HG03025 (cell line): ENCODE results near the gene TMOD4.

ENCODE experiments used
- ATAC-seq: cut with Tn5 transposase; IDR thresholded peaks from one replicate; pipeline ENCODE4 v1.9.1; 2021; ENCODE audit warnings: mild to moderate bottlenecking, moderate library complexity; ENCODE audit not compliant: unreplicated experiment, low FRiP score

Gene TMOD4

DNA sequence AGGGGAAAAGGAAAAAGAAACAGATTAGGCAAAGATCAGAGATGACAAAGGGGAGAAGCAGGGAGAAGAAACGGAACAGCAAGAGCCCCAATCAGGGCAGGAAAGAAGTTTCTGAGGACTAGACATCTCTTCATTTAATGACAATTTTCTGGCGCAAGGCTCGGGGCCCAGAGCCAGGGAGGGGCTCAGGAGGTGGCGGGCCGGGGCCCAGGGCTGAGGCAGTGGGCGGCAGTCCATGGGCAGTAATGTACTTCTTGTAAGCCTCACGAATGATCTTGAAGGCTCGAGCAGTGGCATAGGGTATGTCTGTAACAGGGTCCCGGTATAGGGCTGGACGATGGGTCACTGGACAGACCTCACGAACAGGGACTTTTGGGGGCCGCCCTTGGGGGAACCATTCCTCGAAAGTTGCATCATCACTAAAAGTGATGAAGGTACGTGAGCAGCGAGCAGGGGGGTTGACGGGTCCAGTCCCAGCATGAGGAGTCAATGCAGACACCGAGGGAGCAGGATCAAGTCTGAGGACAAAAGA, 799 bp upstream of the TMOD4 start:
- ATAC-seq, result no peak

GRCh38 chr1:151175041-151175741, 590 bp downstream of the TMOD4 start:
- ATAC-seq, result no peak

DNA sequence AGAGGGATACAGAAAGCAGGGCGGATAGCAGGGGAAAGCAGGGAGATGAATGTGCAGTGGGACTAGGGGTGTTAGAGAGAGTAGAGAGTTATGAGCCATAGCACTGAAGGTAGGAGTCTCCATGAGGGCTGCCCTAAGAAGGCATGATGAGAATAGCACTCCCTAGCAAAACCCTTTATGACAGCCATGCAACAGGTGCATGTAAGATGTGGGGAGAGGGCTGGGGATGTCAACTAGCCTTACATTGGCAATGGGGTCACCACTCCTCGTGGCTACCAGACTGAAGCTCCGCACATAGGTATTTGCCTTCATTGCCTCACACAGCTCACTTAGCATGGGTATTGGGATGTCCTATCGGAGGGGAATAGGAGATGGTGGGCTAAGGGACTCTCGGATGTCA, 4.6 kb downstream of the TMOD4 start:
- no peak for ATAC-seq

DNA sequence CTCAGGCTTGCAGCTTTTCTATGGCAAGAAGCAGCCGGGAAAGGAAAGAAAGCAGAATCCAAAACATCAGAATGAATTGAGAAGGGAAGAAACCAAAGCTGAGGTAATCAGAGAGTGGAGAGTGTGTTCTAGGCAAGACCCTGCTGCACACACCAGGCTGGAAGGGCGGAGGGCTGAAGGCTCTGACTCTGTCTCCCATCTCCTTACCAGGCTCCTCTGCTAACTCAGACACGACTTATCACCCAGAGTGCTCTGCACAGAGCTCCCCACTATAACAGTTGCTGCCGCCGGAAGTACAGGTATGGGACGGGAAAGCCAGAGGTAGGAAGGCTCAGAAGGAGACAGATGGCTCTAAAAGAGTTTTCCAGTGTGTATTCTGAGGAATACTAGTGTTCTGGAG, 8.7 kb downstream of the TMOD4 start:
- ATAC-seq, result no peak

DNA sequence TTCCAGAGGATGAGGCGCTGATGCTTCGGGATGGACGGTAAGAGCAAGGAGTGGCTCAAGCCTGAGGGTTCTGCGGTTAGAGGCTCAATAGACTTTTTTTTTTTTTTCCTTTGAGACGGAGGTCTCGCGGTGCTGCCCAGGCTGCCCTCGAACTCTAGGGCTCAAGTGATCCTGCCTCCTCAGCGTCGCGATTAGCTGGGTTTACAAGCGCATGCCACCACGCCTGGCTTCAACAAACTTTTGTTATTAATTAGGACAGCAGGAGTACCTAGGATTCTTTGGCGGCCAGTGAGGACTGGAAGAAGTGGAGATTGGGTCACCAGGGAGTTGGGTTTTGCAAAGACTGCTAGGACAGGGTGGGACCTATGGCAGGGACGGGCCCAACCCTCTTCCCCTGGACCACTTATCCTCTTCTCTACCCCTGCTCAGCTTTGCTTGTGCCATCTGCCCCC, 9.2 kb downstream of the TMOD4 start:
- no peak for ATAC-seq

GRCh38 chr1:151165738-151166504, 9.9 kb downstream of the TMOD4 start, which contains the start of the genes LYSMD1 and SCNM1:
LYSMD1 (minus strand) TSS chr1:151165902; CDS start chr1:151165258, 644 bp downstream.
SCNM1 (plus strand) TSS chr1:151166144; CDS start chr1:151166153, 9 bp downstream.
- ATAC-seq, result peak; percentile 86

- ATAC-seq, result no peak
Measured at GRCh38 chr1:151165281-151165737, 10.5 kb downstream of the TMOD4 start.

DNA sequence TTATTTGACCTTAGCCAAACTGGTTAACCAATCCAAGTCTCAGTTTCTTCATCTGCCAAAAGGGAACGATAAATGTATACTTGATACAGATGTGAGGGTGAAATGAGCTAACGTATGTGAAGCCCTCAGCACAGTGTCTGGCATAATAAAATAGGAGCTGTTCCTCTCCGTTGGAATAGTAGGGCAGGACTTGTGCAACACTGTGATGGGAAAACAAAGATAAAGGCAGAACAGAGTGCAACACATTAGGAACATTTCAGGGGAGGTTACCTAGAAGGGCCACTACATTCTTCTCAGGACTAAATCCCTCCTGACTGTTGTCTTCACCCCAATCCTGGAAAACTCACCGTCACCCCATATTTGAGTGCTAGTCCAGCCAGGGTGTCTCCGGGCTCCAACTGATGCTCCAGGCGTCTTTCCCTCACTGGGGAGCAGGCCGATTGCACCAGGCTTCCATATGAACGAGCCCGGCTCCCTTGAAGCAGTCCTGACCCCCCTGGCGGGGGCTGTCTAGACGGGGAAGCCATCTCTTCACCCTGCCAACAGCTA, 11.0 kb downstream of the TMOD4 start:
- ATAC-seq, result no peak

- no peak for ATAC-seq
Measured at GRCh38 chr1:151159373-151159772, 16.4 kb downstream of the TMOD4 start.

DNA sequence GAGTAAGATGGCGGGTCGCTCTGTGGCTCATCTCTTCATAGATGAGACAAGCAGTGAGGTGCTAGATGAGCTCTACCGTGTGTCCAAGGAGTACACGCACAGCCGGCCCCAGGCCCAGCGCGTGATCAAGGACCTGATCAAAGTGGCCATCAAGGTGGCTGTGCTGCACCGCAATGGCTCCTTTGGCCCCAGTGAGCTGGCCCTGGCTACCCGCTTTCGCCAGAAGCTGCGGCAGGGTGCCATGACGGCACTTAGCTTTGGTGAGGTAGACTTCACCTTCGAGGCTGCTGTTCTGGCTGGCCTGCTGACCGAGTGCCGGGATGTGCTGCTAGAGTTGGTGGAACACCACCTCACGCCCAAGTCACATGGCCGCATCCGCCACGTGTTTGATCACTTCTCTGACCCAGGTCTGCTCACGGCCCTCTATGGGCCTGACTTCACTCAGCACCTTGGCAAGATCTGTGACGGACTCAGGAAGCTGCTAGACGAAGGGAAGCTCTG, 17.0 kb downstream of the TMOD4 start:
- ATAC-seq, result no peak

GRCh38 chr1:151158326-151158725, 17.5 kb downstream of the TMOD4 start:
- ATAC-seq, result no peak

DNA sequence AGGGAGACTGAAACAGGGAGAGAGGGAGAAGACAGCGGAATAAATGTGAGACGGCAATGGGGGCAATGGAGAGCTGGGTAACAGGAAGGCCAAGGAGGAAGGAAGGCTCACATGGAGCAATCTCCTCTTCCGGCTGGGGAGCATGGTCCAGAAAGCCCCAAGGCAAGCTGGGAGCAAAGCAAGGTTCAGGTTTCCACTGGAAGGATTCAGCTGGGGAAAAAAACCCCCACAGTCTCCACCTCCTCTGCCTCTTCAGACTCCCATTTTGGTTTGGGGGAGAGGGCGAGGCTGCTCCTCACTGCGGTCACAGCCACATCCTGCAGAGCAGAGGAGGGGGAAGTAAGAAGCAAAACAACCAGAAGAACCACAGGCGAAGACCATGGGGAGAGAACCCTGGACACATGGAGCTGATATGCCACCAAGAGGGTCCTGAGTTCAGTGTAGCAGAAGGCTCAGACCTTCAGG, 18.7 kb downstream of the TMOD4 start:
- no peak for ATAC-seq

DNA sequence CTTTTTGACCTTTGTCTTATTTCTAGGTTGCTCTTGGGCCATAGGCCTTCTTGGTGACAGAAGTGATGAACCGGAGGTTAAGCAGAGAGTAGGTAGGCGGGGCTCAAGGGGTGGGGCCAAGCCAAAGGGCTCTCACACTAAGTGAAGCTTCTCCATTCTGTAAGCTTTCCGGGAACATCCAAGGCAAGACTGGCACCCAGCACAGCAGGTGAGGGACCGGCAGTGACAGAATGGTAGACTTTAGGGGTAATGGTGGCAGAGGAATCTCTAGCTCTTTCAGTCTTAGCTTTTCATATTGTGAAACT, 19.3 kb downstream of the TMOD4 start, which contains the start of gene TNFAIP8L2:
Gene TNFAIP8L2 (plus strand): TSS at position 135 of the 305 bp plus-strand sequence. CDS start 2,049 bp downstream, outside the sequence.
- ATAC-seq, result peak; percentile 72

GRCh38 chr1:151147665-151148064, 28.1 kb downstream of the TMOD4 start:
- ATAC-seq, result no peak

- no peak for ATAC-seq
Measured at GRCh38 chr1:151147132-151147503, 28.7 kb downstream of the TMOD4 start.

DNA sequence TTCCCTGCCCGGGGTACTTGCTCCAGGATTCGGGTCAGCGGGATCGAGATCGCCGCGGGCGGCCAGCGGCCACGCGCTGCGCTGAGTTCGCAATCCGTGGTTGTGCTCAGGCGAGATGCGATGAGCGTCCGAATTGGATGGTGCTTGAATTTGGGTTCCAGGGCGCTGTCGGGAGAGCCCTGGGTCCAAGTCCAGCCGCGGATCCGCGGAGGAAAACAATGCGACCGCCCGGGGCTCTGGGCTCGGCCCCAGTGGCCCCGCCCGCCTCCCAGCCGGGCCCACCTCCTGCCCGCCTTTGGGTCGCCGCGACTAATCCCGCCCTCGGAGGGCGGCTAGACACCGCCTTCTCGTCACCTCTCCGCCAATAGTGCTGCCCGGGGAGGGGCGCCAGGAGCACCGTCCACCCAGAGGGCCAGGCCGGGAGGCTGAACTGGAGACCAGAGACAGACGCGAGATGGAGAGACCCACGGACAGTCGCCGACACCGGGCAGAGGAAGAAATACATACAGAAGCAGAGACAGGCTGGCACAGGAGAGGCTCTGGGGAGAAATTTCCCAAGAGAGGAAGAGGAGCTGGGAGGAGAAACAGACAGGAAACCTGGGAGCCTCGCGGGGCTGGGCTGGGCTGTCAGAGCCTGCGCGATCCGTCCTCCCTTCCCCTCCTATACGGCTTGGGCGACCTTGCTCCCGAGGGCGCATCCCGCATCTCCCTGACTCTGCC, 29.2 kb downstream of the TMOD4 start, which contains the start of gene SEMA6C:
Gene SEMA6C (minus strand): TSS at position 220 of the 720 bp plus-strand sequence. CDS start 4,010 bp downstream, outside the sequence.
- ATAC-seq, result peak; percentile 96

DNA sequence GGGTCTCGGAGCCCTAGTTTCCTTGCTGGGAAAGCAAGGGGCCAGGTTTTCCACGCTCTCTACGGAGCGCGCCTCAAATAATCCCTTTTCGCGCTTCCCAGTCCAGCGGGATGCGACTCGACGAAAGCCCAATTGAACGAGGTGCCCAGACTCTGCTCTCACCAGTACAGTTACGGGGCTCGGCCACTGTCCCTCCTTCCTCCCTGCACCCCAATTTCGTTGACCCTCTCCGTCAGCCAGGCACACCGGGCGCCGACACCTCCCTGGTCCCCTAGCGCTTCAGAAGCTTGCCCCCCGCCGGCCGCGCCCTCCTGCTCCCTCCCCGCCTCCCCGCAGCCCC, 29.7 kb downstream of the TMOD4 start:
- no peak for ATAC-seq

- no peak for ATAC-seq
Measured at GRCh38 chr1:151145304-151146071, 30.3 kb downstream of the TMOD4 start.
